GM06990 (cell line): ENCODE results near the gene ZNF536.
"Not testable (repeated sequence)": the region's sequence is repeated elsewhere in the genome, so short reads cannot be mapped to it uniquely, and the experiment has no call there.

ENCODE experiments used
- DNase-seq: peaks from one replicate; pipeline ENCODE4 v3.0.0-alpha.2; 2011; ENCODE audit not compliant: insufficient read length; ENCODE audit errors: extremely low read depth
- H3K27me3 ChIP-seq: replicated peaks from 2 replicates; pipeline ENCODE4 v1.6.0; 2011; ENCODE audit warnings: low read length; ENCODE audit not compliant: control insufficient read depth, insufficient read depth
- H3K36me3 ChIP-seq: 2 replicates; pipeline ENCODE4 v1.5.1; 2011; ENCODE audit warnings: low read length; ENCODE audit not compliant: control insufficient read depth, insufficient read depth
- H3K4me3 ChIP-seq: replicated peaks from 2 replicates; pipeline ENCODE4 v1.5.1; 2011; ENCODE audit warnings: low read depth, mild to moderate bottlenecking, control low read depth, low read length
- CTCF ChIP-seq: IDR thresholded peaks from 2 replicates; pipeline ENCODE4 v1.5.1; 2011; ENCODE audit warnings: low read length, control low read depth, mild to moderate bottlenecking, inconsistent platforms; ENCODE audit not compliant: insufficient read depth, poor library complexity, severe bottlenecking

Gene ZNF536

GRCh38 chr19:30490760-30491159 lies 118.6 kb downstream of the ZNF536 start:
- DNase-seq: no peak
- H3K4me3 ChIP-seq: no peak overlapping the region
- no peaks in the 10 kb centered on the region for H3K36me3 ChIP-seq
- TF ChIP-seq CTCF: no peak
- H3K27me3 ChIP-seq: no peaks in the 10 kb centered on the region

- H3K4me3 ChIP-seq: no peak overlapping the region
- TF ChIP-seq CTCF: no peak
Measured at GRCh38 chr19:30492586-30493270, 120.5 kb downstream of the ZNF536 start.

GRCh38 chr19:30497034-30497433 lies 124.8 kb downstream of the ZNF536 start:
- Histone ChIP-seq H3K27me3 (no peaks in the 10 kb centered on the region), H3K36me3 (no peaks in the 10 kb centered on the region), H3K4me3 (no peak overlapping the region)
- TF ChIP-seq CTCF: no peak
- DNase-seq: no peak

More at GRCh38 chr19:30492586-30493270, 120.5 kb downstream of the ZNF536 start:
- DNase-seq: no peak
- Histone ChIP-seq H3K36me3 (no peaks in the 10 kb centered on the region), H3K27me3 (no peaks in the 10 kb centered on the region)

- DNase-seq, H3K4me3 ChIP-seq, H3K27me3 ChIP-seq, H3K36me3 ChIP-seq: not testable (repeated sequence)
Measured at GRCh38 chr19:30498085-30498484, 125.9 kb downstream of the ZNF536 start.

- Histone ChIP-seq H3K27me3 (no peaks in the 10 kb centered on the region), H3K36me3 (no peaks in the 10 kb centered on the region), H3K4me3 (no peak overlapping the region)
- TF ChIP-seq CTCF: no peak
- DNase-seq: no peak
Measured at GRCh38 chr19:30498707-30499106, 126.5 kb downstream of the ZNF536 start.

- Histone ChIP-seq H3K27me3 (no peaks in the 10 kb centered on the region), H3K36me3 (no peaks in the 10 kb centered on the region), H3K4me3 (no peak overlapping the region)
- DNase-seq: no peak
- TF ChIP-seq CTCF: no peak
Measured at GRCh38 chr19:30504272-30504671, 132.1 kb downstream of the ZNF536 start.
